Astrocyte (in vitro differentiated cells and primary cell): ENCODE data around the gene ROM1. TPM values are rescaled to one million over a fixed set of nuclear protein-coding genes. Genes with fewer than 3 reads are reported as not detected.

Source experiments
- DNase-seq: peaks from one replicate; pipeline ENCODE4 v3.0.0-alpha.2; 2010; ENCODE audit warnings: low read depth
- FAIRE-seq: peaks from 2 replicates; lab custom pipeline; 2011; peaks lifted over from hg19 to GRCh38; lab: Jason Lieb, UNC
- H2AFZ ChIP-seq: 2 replicates; pipeline ENCODE4 v1.6.0; 2012; ENCODE audit warnings: low read depth, low read length, inconsistent platforms
- H3K27ac ChIP-seq: 2 replicates; pipeline ENCODE4 v1.5.1; 2011; ENCODE audit warnings: low read depth, low read length, inconsistent platforms
- H3K27me3 ChIP-seq: 2 replicates; pipeline ENCODE4 v1.6.0; 2011; ENCODE audit warnings: low read length, inconsistent platforms; ENCODE audit not compliant: insufficient read depth
- H3K36me3 ChIP-seq: 2 replicates; pipeline ENCODE4 v1.5.1; 2011; ENCODE audit warnings: low read length, inconsistent platforms; ENCODE audit not compliant: insufficient read depth
- H3K4me1 ChIP-seq: 2 replicates; pipeline ENCODE4 v1.5.1; 2011; ENCODE audit warnings: low read length, inconsistent platforms; ENCODE audit not compliant: insufficient read depth
- H3K4me2 ChIP-seq: 2 replicates; pipeline ENCODE4 v1.6.0; 2012; ENCODE audit warnings: low read length, inconsistent platforms
- H3K4me3 ChIP-seq: 2 replicates; pipeline ENCODE4 v1.5.1; 2011; ENCODE audit warnings: low read depth, mild to moderate bottlenecking, low read length, inconsistent platforms; ENCODE audit not compliant: insufficient read depth
- H3K79me2 ChIP-seq: 2 replicates; pipeline ENCODE4 v1.6.0; 2012; ENCODE audit warnings: mild to moderate bottlenecking, low read length, inconsistent platforms; ENCODE audit not compliant: insufficient read depth
- H3K9ac ChIP-seq: 2 replicates; pipeline ENCODE4 v1.6.0; 2012; ENCODE audit warnings: mild to moderate bottlenecking, low read length, inconsistent platforms
- H3K9me3 ChIP-seq: 2 replicates; pipeline ENCODE4 v1.5.1; 2012; ENCODE audit warnings: low read depth, mild to moderate bottlenecking, low read length, inconsistent platforms; ENCODE audit not compliant: insufficient read depth
- H4K20me1 ChIP-seq: 2 replicates; pipeline ENCODE4 v1.6.0; 2012; ENCODE audit warnings: low read length, inconsistent platforms; ENCODE audit not compliant: insufficient read depth
- H3K27ac Mint-ChIP-seq: one replicate; pipeline ENCODE4 v1.8.0; 2021; ENCODE audit warnings: mild to moderate bottlenecking, mixed read lengths; ENCODE audit not compliant: unreplicated experiment
- H3K27me3 Mint-ChIP-seq: one replicate; pipeline ENCODE4 v1.8.0; 2021; ENCODE audit warnings: low read depth, mixed read lengths; ENCODE audit not compliant: unreplicated experiment
- H3K36me3 Mint-ChIP-seq: one replicate; pipeline ENCODE4 v1.8.0; 2021; ENCODE audit warnings: low read depth, mixed read lengths; ENCODE audit not compliant: unreplicated experiment
- H3K4me1 Mint-ChIP-seq: one replicate; pipeline ENCODE4 v1.8.0; 2021; ENCODE audit warnings: low read depth, mixed read lengths; ENCODE audit not compliant: unreplicated experiment
- H3K4me3 Mint-ChIP-seq: one replicate; pipeline ENCODE4 v1.8.0; 2021; ENCODE audit warnings: mild to moderate bottlenecking, moderate library complexity, mixed read lengths; ENCODE audit not compliant: unreplicated experiment
- H3K9me3 Mint-ChIP-seq: one replicate; pipeline ENCODE4 v1.8.0; 2021; ENCODE audit warnings: mild to moderate bottlenecking, mixed read lengths; ENCODE audit not compliant: unreplicated experiment
- CTCF ChIP-seq: IDR thresholded peaks from 2 replicates; pipeline ENCODE4 v1.5.1; 2011; ENCODE audit warnings: low read depth, mild to moderate bottlenecking, inconsistent platforms, low read length, moderate library complexity; ENCODE audit not compliant: insufficient read depth
- EZH2 ChIP-seq: IDR thresholded peaks from 2 replicates; pipeline ENCODE4 v1.6.1; 2012; ENCODE audit warnings: mild to moderate bottlenecking, low read length, inconsistent platforms; ENCODE audit not compliant: insufficient read depth
- total RNA-seq: library from RNA; stranded (reverse); gene quantifications from 2 replicates; pipeline ENCODE4 v1.2.1, GENCODE V29; 2021

ROM1 gene
- total RNA-seq, 1 donor from 2014 or later, result 1.3 TPM

DNA sequence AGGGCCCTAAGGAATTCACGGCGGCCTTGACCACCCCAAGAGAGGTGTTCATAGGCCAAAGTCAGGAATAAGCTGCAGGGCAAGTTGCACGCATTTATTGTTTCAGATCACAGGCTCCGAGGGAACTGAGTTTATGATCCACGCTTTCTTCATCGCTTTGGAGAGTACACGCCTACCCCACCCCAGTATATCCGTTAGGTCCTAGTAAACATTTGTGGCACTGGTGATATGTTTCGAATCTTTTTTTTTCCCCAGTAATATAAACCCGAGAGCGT is 32.6 kb downstream of the ROM1 start:
- DNase-seq (no peak), FAIRE-seq (no peak)
- no peaks in the 10 kb centered on the region for H3K9me3 Mint-ChIP-seq
- peaks cover 5% of the 10 kb centered on the region for H3K4me1 Mint-ChIP-seq
- peaks cover 29% of the 10 kb centered on the region for H4K20me1 ChIP-seq
- peaks cover 19% of the 10 kb centered on the region for H3K36me3 ChIP-seq
- peaks cover 2% of the 10 kb centered on the region for H3K36me3 Mint-ChIP-seq
- H3K4me2 ChIP-seq, result peak overlapping the region; percentile 93
- peak overlapping the region; percentile 98 for H3K27ac ChIP-seq
- H3K9ac ChIP-seq, result peak overlapping the region; percentile 100
- H3K9me3 ChIP-seq, result no peaks in the 10 kb centered on the region
- H3K27ac Mint-ChIP-seq, result peak overlapping the region; percentile 93
- H3K79me2 ChIP-seq, result peaks cover 77% of the 10 kb centered on the region
- H3K4me3 ChIP-seq, result peak overlapping the region; percentile 96
- H2AFZ ChIP-seq, result peak overlapping the region; percentile 67
- H3K27me3 Mint-ChIP-seq, result no peaks in the 10 kb centered on the region
- no peaks in the 10 kb centered on the region for H3K27me3 ChIP-seq
- H3K4me3 Mint-ChIP-seq, result peak overlapping the region; percentile 98
- H3K4me1 ChIP-seq, result peaks cover 3% of the 10 kb centered on the region
- no peak for TF ChIP-seq CTCF
- no peak for TF ChIP-seq EZH2

DNA sequence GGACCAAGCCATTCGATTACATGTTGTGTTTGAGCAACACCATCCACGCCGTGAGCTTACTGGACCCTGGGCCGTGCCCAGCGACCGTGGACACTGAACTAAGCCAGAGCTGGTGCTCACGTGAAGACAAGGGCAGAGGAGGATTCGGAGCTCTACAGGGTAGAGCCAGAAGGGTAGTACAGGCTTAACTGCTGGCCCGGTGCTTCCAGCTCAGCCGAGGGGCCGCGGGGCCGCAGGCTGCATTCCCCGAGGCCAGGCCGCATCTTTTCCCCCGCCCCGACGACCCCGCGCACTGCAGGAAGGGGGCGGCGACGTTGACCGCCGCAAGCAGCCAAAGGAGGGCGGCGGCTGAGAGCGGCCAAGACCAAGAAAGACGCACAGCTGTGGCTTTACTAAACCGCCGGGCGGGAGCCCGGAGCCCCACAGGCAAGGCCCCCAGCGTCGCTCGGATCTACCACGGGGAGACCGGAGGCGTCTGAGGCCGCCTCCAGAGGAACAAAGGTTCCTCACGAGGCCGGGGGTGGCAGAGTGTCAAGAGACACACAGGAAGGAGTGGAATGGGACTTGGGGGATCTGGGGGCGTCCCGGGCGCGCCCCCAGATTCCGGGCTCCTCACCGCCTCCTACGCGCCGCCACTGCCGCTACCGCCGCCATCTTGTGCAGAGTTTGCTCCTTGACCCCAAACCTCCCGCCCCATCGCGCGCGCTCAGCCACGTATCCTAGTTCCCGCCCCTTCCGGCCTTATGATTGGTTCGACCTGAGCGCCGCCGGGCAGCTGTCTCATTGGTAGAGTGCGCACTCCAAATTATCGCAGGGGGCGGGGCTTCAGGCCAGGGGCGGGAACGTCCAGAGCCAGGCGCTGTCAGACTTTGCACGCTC is 33.1 kb downstream of the ROM1 start, which contains the start of gene GANAB:
Gene GANAB (minus strand): TSS at position 668 of the 879 bp plus-strand sequence. CDS start 14 bp downstream, at position 654.
- peaks cover 77% of the 10 kb centered on the region for H3K79me2 ChIP-seq
- TF ChIP-seq CTCF (no peak), EZH2 (no peak)
- Mint-ChIP-seq H3K4me1 (peaks cover 3% of the 10 kb centered on the region), H3K27ac (peak within 1 kb of the TSS; percentile 93), H3K4me3 (peak within 1 kb of the TSS; percentile 98), H3K27me3 (no peaks in the 10 kb centered on the region), H3K9me3 (no peaks in the 10 kb centered on the region), H3K36me3 (peaks cover 2% of the 10 kb centered on the region)
- peak within 1 kb of the TSS; percentile 100 for H3K9ac ChIP-seq
- H3K4me2 ChIP-seq, result peak within 1 kb of the TSS; percentile 93
- no peaks in the 10 kb centered on the region for H3K9me3 ChIP-seq
- H3K4me1 ChIP-seq, result peaks cover 3% of the 10 kb centered on the region
- peak within 1 kb of the TSS; percentile 98 for H3K27ac ChIP-seq
- H4K20me1 ChIP-seq, result peaks cover 24% of the 10 kb centered on the region
- DNase-seq, result peak; percentile 91
- H3K27me3 ChIP-seq, result no peaks in the 10 kb centered on the region
- H2AFZ ChIP-seq, result peak within 1 kb of the TSS; percentile 67
- FAIRE-seq, result no peak
- peaks cover 19% of the 10 kb centered on the region for H3K36me3 ChIP-seq
- H3K4me3 ChIP-seq, result peak within 1 kb of the TSS; percentile 96
